Measurements from ENCODE around the gene TMBIM6. TPM values are rescaled to one million over a fixed set of nuclear protein-coding genes. Genes with fewer than 3 reads are reported as not detected.
"Not testable (repeated sequence)": the region's sequence is repeated elsewhere in the genome, so short reads cannot be mapped to it uniquely, and the experiment has no call there.

Gene TMBIM6
- total and polyA plus RNA-seq, 7 experiments from 2014 or later, result 307 to 916 (median 392) TPM

DNA sequence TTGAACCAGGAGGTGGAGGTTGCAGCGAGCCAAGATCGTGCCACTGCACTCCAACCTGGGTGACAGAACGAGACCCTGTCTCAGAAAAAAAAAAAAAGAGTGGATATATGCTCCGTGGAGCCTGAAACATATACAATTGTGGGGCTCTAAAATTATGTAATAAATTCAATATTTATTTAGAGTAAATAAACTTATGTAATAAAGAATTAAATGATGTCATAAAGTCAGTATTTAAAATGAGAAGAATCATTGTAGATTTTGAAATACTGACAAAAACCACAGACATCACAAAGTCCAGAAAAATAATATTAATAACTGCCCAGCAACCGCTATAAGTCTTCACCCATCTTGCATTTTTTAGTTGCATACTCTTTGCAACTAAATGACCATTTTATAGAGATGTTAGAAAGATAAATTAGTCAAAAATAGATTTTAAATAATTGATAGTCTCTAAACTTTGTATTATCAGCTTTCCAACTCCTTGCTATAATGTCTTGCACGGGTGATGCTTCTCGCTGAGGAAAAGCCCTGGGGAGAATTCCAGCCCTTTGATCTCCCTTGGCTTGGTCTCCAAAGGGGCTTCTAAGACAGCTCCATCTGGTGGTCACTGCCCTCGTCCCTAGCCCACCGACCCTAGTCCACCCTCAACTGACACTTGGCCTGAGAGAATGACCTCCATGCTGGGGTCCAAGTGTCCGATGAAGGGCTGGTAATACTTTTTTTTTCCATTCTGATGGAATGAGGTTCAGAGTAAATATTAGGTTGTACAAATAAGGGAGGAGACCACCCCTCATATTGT is 7.9 kb upstream of the TMBIM6 start:
- Mint-ChIP-seq H3K4me3 (no peak overlapping the region), H3K27ac (no peak overlapping the region), H3K9me3 (peaks cover 2 to 9% (median 8%) of the 10 kb centered on the region in 11 donors), H3K36me3 (peaks cover 0 to 4% (median 0%) of the 10 kb centered on the region in 5 donors), H3K4me1 (peaks cover 0 to 2% (median 0%) of the 10 kb centered on the region in 7 donors), H3K27me3 (peaks cover 0 to 18% (median 0%) of the 10 kb centered on the region in 5 donors)
- DNase-seq (no peak), ATAC-seq (no peak)
- CTCF ChIA-PET, result interaction anchor here (0.6 to 0.7 kb wide), 2 partner anchors 50 to 934 kb away, joined by 4 to 5 read pairs; no protein-coding TSS in a partner anchor
- Histone ChIP-seq H3K27me3 (ENCODE audit: control insufficient read depth in 2 of 2, insufficient read depth in 2 of 2, low read length in 2 of 2) (no peaks in the 10 kb centered on the region), H3K4me3 (ENCODE audit: low read length) (no peak overlapping the region), H3K4me1 (ENCODE audit: control insufficient read depth in 2 of 2, insufficient read depth in 2 of 2, low read length in 2 of 2) (no peaks in the 10 kb centered on the region), H3K27ac (ENCODE audit: low read depth, low read length) (no peak overlapping the region), H3K36me3 (ENCODE audit: control insufficient read depth in 2 of 3, insufficient read depth in 3 of 3, low read length in 3 of 3) (no peaks in the 10 kb centered on the region), H3K9me3 (ENCODE audit: control insufficient read depth in 2 of 3, low read length in 3 of 3) (peaks cover 0 to 4% (median 0%) of the 10 kb centered on the region in 3 experiments)
- POLR2A ChIA-PET, result interaction anchor here (1.0 kb wide), 1 partner anchor 28 kb away, joined by 3 read pairs; no protein-coding TSS in a partner anchor
- intact Hi-C loops (cut with micrococcal nuclease), result no loop called here

DNA sequence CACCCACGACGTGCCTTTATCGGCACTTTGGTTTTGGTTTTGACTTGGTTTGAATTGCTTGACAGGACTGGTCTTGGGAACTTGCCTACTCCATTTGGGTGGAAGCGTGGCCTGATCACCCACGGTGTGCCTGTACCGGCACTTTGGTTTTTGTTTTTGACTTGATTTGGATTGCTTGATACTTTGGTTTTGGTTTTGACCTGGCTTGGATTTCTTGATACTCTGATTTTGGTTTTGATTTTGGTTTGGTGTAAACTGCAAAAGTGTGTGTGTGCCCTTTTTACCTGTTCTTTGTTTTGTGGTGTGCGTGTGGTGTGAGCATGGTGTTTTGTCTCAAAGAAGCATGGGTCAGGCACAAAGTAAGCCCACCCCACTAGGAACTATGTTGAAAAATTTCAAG is 6.5 kb upstream of the TMBIM6 start:
- intact Hi-C loops (cut with micrococcal nuclease); H3K4me3 Mint-ChIP-seq: not testable (repeated sequence)

DNA sequence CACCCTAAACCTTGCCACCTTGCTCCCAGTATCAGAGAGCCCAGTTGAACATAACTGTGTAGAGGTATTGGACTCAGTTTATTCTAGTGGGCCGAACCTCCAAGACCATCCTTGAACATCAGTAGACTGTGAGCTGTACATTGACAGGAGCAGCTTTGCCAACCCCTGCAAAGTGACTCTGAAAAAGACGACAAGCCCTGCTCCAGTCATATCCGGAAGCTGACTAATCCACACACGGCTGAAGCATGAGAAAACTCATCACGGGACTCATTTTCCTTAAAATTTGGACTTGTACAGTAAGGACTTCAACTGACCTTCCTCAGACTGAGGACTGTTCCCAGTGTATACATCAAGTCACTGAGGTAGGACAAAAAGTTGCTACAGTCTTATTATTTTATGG is 2.6 kb upstream of the TMBIM6 start:
- H3K9me3 ChIP-seq (ENCODE audit: control insufficient read depth in 2 of 3, low read length in 3 of 3); H3K27me3 ChIP-seq (ENCODE audit: control insufficient read depth in 2 of 2, insufficient read depth in 2 of 2, low read length in 2 of 2); DNase-seq; intact Hi-C loops (cut with micrococcal nuclease); H3K36me3 ChIP-seq (ENCODE audit: control insufficient read depth in 2 of 3, insufficient read depth in 3 of 3, low read length in 3 of 3); CTCF ChIA-PET; H3K4me3 ChIP-seq (ENCODE audit: low read length); ATAC-seq; H3K4me3 Mint-ChIP-seq; H3K27ac ChIP-seq (ENCODE audit: low read depth, low read length): not testable (repeated sequence)
- Mint-ChIP-seq H3K9me3 (peaks cover 3 to 17% (median 8%) of the 10 kb centered on the region in 11 donors), H3K4me1 (peaks cover 14 to 26% (median 20%) of the 10 kb centered on the region in 7 donors), H3K27ac (peak overlapping the region in 1 of 9 donors; percentile 46), H3K36me3 (peaks cover 0 to 15% (median 4%) of the 10 kb centered on the region in 5 donors), H3K27me3 (peaks cover 0 to 12% (median 0%) of the 10 kb centered on the region in 5 donors)
- POLR2A ChIA-PET, result interaction anchor here (0.6 kb wide), 1 partner anchor 21 kb away, joined by 3 read pairs; no protein-coding TSS in a partner anchor
- peaks cover 14 to 19% of the 10 kb centered on the region in 2 donors for H3K4me1 ChIP-seq (ENCODE audit: control insufficient read depth in 2 of 2, insufficient read depth in 2 of 2, low read length in 2 of 2)

More for the DNA sequence above, 6.5 kb upstream of the TMBIM6 start:
- H3K4me1 ChIP-seq (ENCODE audit: control insufficient read depth in 2 of 2, insufficient read depth in 2 of 2, low read length in 2 of 2); H3K27me3 ChIP-seq (ENCODE audit: control insufficient read depth in 2 of 2, insufficient read depth in 2 of 2, low read length in 2 of 2); H3K27ac ChIP-seq (ENCODE audit: low read depth, low read length); H3K9me3 Mint-ChIP-seq; H3K4me3 ChIP-seq (ENCODE audit: low read length); DNase-seq; CTCF ChIA-PET; H3K36me3 ChIP-seq (ENCODE audit: control insufficient read depth in 2 of 3, insufficient read depth in 3 of 3, low read length in 3 of 3); H3K9me3 ChIP-seq (ENCODE audit: control insufficient read depth in 2 of 3, low read length in 3 of 3); H3K4me1 Mint-ChIP-seq; POLR2A ChIA-PET; H3K36me3 Mint-ChIP-seq; ATAC-seq: not testable (repeated sequence)
- Mint-ChIP-seq H3K27ac (peak overlapping the region in 1 of 9 donors; percentile 32), H3K27me3 (peaks cover 0 to 18% (median 0%) of the 10 kb centered on the region in 5 donors)

DNA sequence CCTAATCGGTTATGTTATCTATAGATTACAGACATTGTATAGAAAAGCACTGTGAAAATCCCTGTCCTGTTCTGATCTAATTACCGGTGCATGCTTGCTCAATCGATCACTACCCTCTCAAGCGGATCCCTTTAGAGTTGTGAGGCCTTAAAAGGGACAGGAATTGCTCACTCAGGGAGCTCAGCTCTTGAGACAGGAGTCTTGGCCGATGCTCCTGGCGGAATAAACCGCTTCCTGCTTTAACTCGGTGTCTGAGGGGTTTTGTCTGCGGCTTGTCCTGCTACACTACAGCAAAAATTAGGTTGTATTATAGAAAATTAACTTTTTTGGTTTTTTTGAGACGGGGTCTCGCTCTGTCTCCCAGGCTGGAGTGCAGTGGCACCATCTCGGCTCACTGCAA is 1.1 kb upstream of the TMBIM6 start:
- ATAC-seq; H3K27me3 Mint-ChIP-seq; H3K36me3 ChIP-seq (ENCODE audit: control insufficient read depth in 2 of 3, insufficient read depth in 3 of 3, low read length in 3 of 3); H3K9me3 ChIP-seq (ENCODE audit: control insufficient read depth in 2 of 3, low read length in 3 of 3); H3K4me3 ChIP-seq (ENCODE audit: low read length); H3K4me3 Mint-ChIP-seq; H3K27me3 ChIP-seq (ENCODE audit: control insufficient read depth in 2 of 2, insufficient read depth in 2 of 2, low read length in 2 of 2); H3K27ac ChIP-seq (ENCODE audit: low read depth, low read length); DNase-seq: not testable (repeated sequence)
- intact Hi-C loops (cut with micrococcal nuclease), result loop anchor here (2.0 to 10.0 kb wide), 8 partner anchors 69 to 678 kb away; partner anchors contain the start of genes KMT2D (in 1 of the 2), MCRS1 (in 1 of the 2), RACGAP1 (in 1 of the 2) and SPATS2 (in 1 of the 2)
- H3K4me1 Mint-ChIP-seq, result peaks cover 25 to 42% (median 35%) of the 10 kb centered on the region in 7 donors
- POLR2A ChIA-PET, result interaction anchor here (0.8 to 2.5 kb wide), 11 partner anchors 13 to 609 kb away, joined by 3 to 36 read pairs (median 9); partner anchors contain the start of genes FMNL3 and TUBA1B
- H3K27ac Mint-ChIP-seq, result peak overlapping the region in 5 of 9 donors; percentile 42 to 99 (median 97)
- peaks cover 25 to 34% of the 10 kb centered on the region in 2 donors for H3K4me1 ChIP-seq (ENCODE audit: control insufficient read depth in 2 of 2, insufficient read depth in 2 of 2, low read length in 2 of 2)
- H3K36me3 Mint-ChIP-seq, result peaks cover 0 to 20% (median 7%) of the 10 kb centered on the region in 5 donors
- peaks cover 0 to 12% (median 2%) of the 10 kb centered on the region in 11 donors for H3K9me3 Mint-ChIP-seq
- CTCF ChIA-PET, result interaction anchor here (0.7 to 2.2 kb wide), 6 partner anchors 12 to 100 kb away, joined by 3 to 28 read pairs (median 6); no protein-coding TSS in a partner anchor

DNA sequence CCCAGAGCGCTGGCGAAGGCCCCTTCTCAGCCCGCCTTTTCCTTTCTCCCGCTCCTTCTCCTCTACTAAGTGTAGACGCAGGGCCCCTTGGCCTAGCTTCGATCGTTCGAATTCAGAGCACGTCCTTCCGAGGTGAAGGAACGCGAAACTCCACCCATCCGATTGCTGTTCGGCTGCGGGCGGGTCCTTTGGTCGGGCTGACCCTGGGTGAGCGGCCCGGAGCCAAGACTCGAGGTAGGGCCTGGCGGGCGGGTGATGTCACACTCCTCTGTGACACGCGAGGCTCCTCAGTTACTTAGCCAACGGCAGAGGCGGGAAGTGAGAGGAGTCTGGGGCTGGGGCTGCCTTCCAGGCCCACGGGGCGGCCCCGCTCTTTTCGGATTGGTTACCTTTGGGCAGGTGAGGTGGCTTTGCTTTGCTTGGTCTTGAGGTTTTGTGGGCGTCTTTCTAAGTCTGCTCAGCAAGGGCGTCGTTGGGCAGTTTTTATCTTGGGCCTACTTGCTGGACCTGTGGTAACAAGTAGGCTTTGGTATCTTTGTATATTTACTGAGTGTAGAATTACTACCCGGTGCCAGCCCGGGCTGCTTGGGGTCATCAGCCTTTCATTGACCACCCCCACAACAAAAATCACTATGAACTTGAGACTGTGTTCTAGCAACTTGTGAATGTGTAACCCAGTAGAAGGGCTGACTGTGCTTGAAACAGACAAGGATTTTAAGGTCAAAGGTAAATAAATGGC is 694 bp downstream of the TMBIM6 start:
- no peaks in the 10 kb centered on the region for H3K27me3 ChIP-seq (ENCODE audit: control insufficient read depth in 2 of 2, insufficient read depth in 2 of 2, low read length in 2 of 2)
- ATAC-seq, result peak; percentile 78
- ChIA-PET POLR2A (interaction anchor here (0.5 to 2.5 kb wide), 45 partner anchors 8 to 1582 kb away, joined by 3 to 36 read pairs (median 5); partner anchors contain the start of genes BCDIN3D, BIN2, COX14 and FMNL3), CTCF (interaction anchor here (0.6 to 2.2 kb wide), 21 partner anchors 10 to 196 kb away, joined by 3 to 28 read pairs (median 4); partner anchors contain the start of genes NCKAP5L and PRPF40B)
- Mint-ChIP-seq H3K27me3 (peaks cover 0 to 6% (median 0%) of the 10 kb centered on the region in 5 donors), H3K27ac (peak overlapping the region; percentile 96 to 99 (median 98)), H3K4me3 (peak overlapping the region; percentile 91 to 98 (median 94)), H3K36me3 (peaks cover 0 to 23% (median 7%) of the 10 kb centered on the region in 5 donors), H3K4me1 (peaks cover 31 to 57% (median 45%) of the 10 kb centered on the region in 7 donors), H3K9me3 (peaks cover 0 to 9% (median 0%) of the 10 kb centered on the region in 11 donors)
- H3K27ac ChIP-seq (ENCODE audit: low read depth, low read length), result peak overlapping the region; percentile 96
- peaks cover 0 to 9% (median 0%) of the 10 kb centered on the region in 3 experiments for H3K36me3 ChIP-seq (ENCODE audit: control insufficient read depth in 2 of 3, insufficient read depth in 3 of 3, low read length in 3 of 3)
- DNase-seq, result peak; percentile 74 to 93 (median 84)
- peaks cover 34 to 46% of the 10 kb centered on the region in 2 donors for H3K4me1 ChIP-seq (ENCODE audit: control insufficient read depth in 2 of 2, insufficient read depth in 2 of 2, low read length in 2 of 2)
- no peaks in the 10 kb centered on the region for H3K9me3 ChIP-seq (ENCODE audit: control insufficient read depth in 2 of 3, low read length in 3 of 3)
- intact Hi-C loops (cut with micrococcal nuclease), result loop anchor here (1.0 to 10.0 kb wide), 28 partner anchors 8 to 1306 kb away; partner anchors contain the start of genes BCDIN3D (in 2 of the 2), FMNL3 (in 2 of the 2), MCRS1 (in 2 of the 2) and NCKAP5L (in 2 of the 2)
- H3K4me3 ChIP-seq (ENCODE audit: low read length), result peak overlapping the region; percentile 80
